SK-N-SH (cell line): ENCODE results near the gene AKT3.

Source experiments
- JUND ChIP-seq: IDR thresholded peaks from 2 replicates; pipeline ENCODE4 v1.4.0; 2012
- RCOR1 ChIP-seq: fragments of 150-350 bp; IDR thresholded peaks from 2 replicates; pipeline ENCODE4 v1.6.1; 2017; ENCODE audit warnings: antibody characterized with exemption, low read length
- TF ChIP-seq, protein P1 (sequence below): fragments of 200-600 bp; sonication (generic); IDR thresholded peaks from 2 replicates; pipeline ENCODE4 v1.6.1; 2017; ENCODE audit warnings: antibody characterized with exemption, mild to moderate bottlenecking, moderate library complexity

DNA sequence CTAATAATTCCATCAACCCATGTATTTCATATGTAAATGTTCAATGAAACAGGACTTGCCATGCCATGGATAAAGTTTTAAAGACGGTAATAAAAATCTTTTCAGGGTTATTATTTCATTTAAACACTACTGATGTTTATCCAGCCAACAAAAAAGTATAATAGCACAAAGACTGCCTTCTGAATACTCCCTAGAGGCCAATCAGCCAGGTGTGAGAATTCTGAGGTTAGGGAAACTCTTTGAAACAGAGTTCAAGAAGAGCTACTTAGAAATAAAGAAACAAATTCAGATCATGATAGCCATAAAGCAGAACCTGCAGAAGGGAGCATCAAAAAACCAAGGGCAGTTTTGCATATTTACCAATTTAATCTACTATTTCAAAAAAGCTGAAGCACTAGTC is 48.7 kb downstream of the AKT3 start:
- TF ChIP-seq, protein P1, sequence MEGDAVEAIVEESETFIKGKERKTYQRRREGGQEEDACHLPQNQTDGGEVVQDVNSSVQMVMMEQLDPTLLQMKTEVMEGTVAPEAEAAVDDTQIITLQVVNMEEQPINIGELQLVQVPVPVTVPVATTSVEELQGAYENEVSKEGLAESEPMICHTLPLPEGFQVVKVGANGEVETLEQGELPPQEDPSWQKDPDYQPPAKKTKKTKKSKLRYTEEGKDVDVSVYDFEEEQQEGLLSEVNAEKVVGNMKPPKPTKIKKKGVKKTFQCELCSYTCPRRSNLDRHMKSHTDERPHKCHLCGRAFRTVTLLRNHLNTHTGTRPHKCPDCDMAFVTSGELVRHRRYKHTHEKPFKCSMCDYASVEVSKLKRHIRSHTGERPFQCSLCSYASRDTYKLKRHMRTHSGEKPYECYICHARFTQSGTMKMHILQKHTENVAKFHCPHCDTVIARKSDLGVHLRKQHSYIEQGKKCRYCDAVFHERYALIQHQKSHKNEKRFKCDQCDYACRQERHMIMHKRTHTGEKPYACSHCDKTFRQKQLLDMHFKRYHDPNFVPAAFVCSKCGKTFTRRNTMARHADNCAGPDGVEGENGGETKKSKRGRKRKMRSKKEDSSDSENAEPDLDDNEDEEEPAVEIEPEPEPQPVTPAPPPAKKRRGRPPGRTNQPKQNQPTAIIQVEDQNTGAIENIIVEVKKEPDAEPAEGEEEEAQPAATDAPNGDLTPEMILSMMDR = no peak
- TF ChIP-seq JUND = no peak
- no peak for TF ChIP-seq RCOR1
